ENCODE results near the gene KRABD2.
"Not testable (repeated sequence)": the region's sequence is repeated elsewhere in the genome, so short reads cannot be mapped to it uniquely, and the experiment has no call there.

KRABD2 gene

DNA sequence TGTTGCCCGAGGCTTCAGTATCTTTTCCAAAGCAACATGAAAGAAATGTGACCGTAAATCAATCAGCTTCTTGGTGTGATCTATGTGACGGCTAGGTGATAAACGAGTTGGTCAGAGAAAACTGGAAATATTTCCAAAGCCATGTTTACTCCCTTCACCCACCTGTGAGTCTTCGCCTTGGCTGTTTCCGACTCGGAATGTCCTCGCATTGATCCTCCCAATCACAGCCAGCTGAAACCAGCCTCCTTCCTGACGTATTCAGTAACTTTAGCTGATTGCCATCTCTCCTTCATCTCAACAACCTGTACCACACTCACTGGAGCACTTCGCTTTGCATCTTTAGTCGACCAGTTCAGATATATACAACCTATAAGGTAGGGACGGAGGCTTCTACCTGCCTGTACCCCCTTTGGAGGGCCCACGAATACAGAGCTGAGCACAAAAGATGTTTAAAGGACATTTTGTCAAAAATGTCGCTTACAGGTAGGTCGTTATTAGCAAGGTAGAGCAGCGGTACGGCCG is 705 bp downstream of the KRABD2 start:
- Mint-ChIP-seq H3K36me3 (peaks cover 42% of the 10 kb centered on the region), H3K9me3 (no peaks in the 10 kb centered on the region), H3K27ac (peak overlapping the region; percentile 77), H3K27me3 (no peaks in the 10 kb centered on the region), H3K4me1 (ENCODE audit: low read depth) (peaks cover 47% of the 10 kb centered on the region), H3K4me3 (peak overlapping the region; percentile 90)
- DNase-seq, result no peak
- ChIA-PET CTCF (interaction anchor here (1.0 to 2.2 kb wide), 8 partner anchors 8 to 370 kb away, joined by 3 to 10 read pairs (median 4); partner anchors contain the start of gene SLC25A35), POLR2A (interaction anchor here (0.6 to 1.4 kb wide), 4 partner anchors 16 to 238 kb away, joined by 3 to 5 read pairs (median 4); partner anchors contain the start of genes AURKB and NDEL1)
- intact Hi-C loops (cut with micrococcal nuclease), result no loop called here

GRCh38 chr17:8373856-8374255 is 2.6 kb downstream of the KRABD2 start:
- H3K27me3 Mint-ChIP-seq; H3K9me3 Mint-ChIP-seq; POLR2A ChIA-PET; H3K4me3 Mint-ChIP-seq; DNase-seq; H3K27ac Mint-ChIP-seq; CTCF ChIA-PET; intact Hi-C loops (cut with micrococcal nuclease): not testable (repeated sequence)
- H3K4me1 Mint-ChIP-seq (ENCODE audit: low read depth), result peaks cover 30% of the 10 kb centered on the region
- H3K36me3 Mint-ChIP-seq, result peaks cover 30% of the 10 kb centered on the region

GRCh38 chr17:8372422-8372821 is 4.1 kb downstream of the KRABD2 start:
- POLR2A ChIA-PET, result no interaction called here
- Mint-ChIP-seq H3K9me3 (no peaks in the 10 kb centered on the region), H3K36me3 (peaks cover 21% of the 10 kb centered on the region), H3K27me3 (no peaks in the 10 kb centered on the region), H3K4me3 (no peak overlapping the region), H3K27ac (no peak overlapping the region), H3K4me1 (ENCODE audit: low read depth) (peaks cover 17% of the 10 kb centered on the region)
- DNase-seq, result no peak
- intact Hi-C loops (cut with micrococcal nuclease), result no loop called here
- CTCF ChIA-PET, result interaction anchor here (1.0 kb wide), 1 partner anchor 11 kb away, joined by 3 read pairs; no protein-coding TSS in a partner anchor

DNA sequence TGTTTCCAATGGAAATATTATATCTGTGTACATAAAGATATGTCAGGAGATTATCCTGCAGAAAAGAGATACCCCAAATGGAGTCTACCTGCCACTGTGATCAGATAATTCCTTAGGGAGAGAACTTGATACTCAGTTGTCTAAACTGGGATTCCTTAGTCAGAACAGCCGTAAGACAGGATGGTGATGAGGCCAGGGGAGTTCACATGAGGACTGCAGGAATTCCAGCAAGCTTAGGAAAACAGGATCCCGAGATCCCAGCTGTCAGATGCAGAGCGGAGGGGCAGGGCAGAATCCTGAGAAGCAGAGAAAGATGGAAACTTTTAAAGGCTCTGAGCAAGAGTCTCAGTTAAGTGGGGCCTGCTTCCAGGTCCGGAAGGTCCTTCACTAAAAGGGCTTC is 4.7 kb downstream of the KRABD2 start:
- H3K36me3 Mint-ChIP-seq, result peaks cover 15% of the 10 kb centered on the region
- H3K4me3 Mint-ChIP-seq, result no peak overlapping the region
- intact Hi-C loops (cut with micrococcal nuclease), result no loop called here
- H3K27ac Mint-ChIP-seq, result no peak overlapping the region
- peaks cover 11% of the 10 kb centered on the region for H3K4me1 Mint-ChIP-seq (ENCODE audit: low read depth)
- POLR2A ChIA-PET, result no interaction called here
- CTCF ChIA-PET, result interaction anchor here (0.6 to 1.0 kb wide), 2 partner anchors 12 to 14 kb away, joined by 3 read pairs; no protein-coding TSS in a partner anchor
- DNase-seq, result no peak
- no peaks in the 10 kb centered on the region for H3K27me3 Mint-ChIP-seq
- no peaks in the 10 kb centered on the region for H3K9me3 Mint-ChIP-seq

DNA sequence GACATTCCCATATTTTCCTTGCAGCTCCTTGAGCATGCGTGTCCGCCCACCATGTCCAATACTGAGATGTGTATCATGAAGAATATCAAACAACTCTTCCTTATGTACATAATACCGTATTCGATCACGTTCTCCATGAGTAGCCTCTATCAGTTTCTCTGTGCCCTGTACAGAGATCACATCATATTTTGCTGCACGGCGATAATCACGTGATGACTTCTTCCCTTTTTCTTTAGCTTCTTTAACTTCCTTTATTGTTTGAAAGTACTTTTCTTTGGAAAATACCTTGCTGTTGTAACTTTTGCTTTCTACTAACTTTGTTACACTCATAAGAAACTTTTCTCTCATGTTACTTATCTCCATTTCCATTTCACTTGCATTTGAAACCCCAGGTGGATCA is 6.6 kb downstream of the KRABD2 start:
- intact Hi-C loops (cut with micrococcal nuclease), result no loop called here
- CTCF ChIA-PET, result interaction anchor here (0.8 kb wide), 1 partner anchor 14 kb away, joined by 3 read pairs; no protein-coding TSS in a partner anchor

GRCh38 chr17:8368193-8368592 is 8.3 kb downstream of the KRABD2 start:
- no peak for DNase-seq
- Mint-ChIP-seq H3K36me3 (peaks cover 13% of the 10 kb centered on the region), H3K9me3 (no peaks in the 10 kb centered on the region), H3K27me3 (no peaks in the 10 kb centered on the region), H3K4me3 (no peak overlapping the region), H3K4me1 (ENCODE audit: low read depth) (no peaks in the 10 kb centered on the region), H3K27ac (no peak overlapping the region)
- ChIA-PET CTCF (interaction anchor here (1.2 kb wide), 1 partner anchor 9 kb away, joined by 3 read pairs; no protein-coding TSS in a partner anchor), POLR2A (no interaction called here)
- intact Hi-C loops (cut with micrococcal nuclease), result no loop called here

More for the DNA sequence above, 6.6 kb downstream of the KRABD2 start:
- Mint-ChIP-seq H3K4me3 (no peak overlapping the region), H3K4me1 (ENCODE audit: low read depth) (no peaks in the 10 kb centered on the region), H3K27me3 (no peaks in the 10 kb centered on the region), H3K36me3 (peaks cover 13% of the 10 kb centered on the region), H3K9me3 (no peaks in the 10 kb centered on the region), H3K27ac (no peak overlapping the region)
- POLR2A ChIA-PET, result no interaction called here
- no peak for DNase-seq

DNA sequence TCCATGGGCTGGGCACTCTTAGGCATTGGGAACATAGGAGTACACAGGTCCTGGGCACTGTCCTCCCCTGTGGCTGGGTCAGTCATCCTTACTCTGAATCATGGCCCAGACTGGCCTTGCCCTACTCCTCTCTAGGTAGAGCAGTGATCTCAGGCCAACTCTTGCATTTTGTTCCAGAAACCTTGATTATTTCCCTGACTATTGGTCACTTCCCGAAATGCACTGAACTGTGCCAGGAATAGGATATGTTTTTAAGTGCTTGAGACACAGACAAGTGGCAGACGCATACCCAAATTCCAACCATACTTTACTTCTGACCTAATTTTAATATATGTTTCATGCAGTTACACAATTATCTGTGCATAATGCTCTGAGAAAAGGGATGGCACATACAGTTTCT is 10.3 kb downstream of the KRABD2 start:
- H3K36me3 Mint-ChIP-seq, result peaks cover 12% of the 10 kb centered on the region
- CTCF ChIA-PET, result no interaction called here
- no peaks in the 10 kb centered on the region for H3K9me3 Mint-ChIP-seq
- no peak overlapping the region for H3K27ac Mint-ChIP-seq
- no peak overlapping the region for H3K4me3 Mint-ChIP-seq
- POLR2A ChIA-PET, result no interaction called here
- H3K27me3 Mint-ChIP-seq, result no peaks in the 10 kb centered on the region
- no peaks in the 10 kb centered on the region for H3K4me1 Mint-ChIP-seq (ENCODE audit: low read depth)
- intact Hi-C loops (cut with micrococcal nuclease), result no loop called here
- no peak for DNase-seq

- CTCF ChIA-PET, result no interaction called here
- H3K36me3 Mint-ChIP-seq, result peaks cover 11% of the 10 kb centered on the region
- POLR2A ChIA-PET, result no interaction called here
- no peak overlapping the region for H3K4me3 Mint-ChIP-seq
- H3K4me1 Mint-ChIP-seq (ENCODE audit: low read depth), result no peaks in the 10 kb centered on the region
- no peaks in the 10 kb centered on the region for H3K9me3 Mint-ChIP-seq
- no peaks in the 10 kb centered on the region for H3K27me3 Mint-ChIP-seq
- DNase-seq, result no peak
- H3K27ac Mint-ChIP-seq, result no peak overlapping the region
- intact Hi-C loops (cut with micrococcal nuclease), result no loop called here
Observed at GRCh38 chr17:8365143-8365542, 11.4 kb downstream of the KRABD2 start.

- CTCF ChIA-PET, result no interaction called here
- no peaks in the 10 kb centered on the region for H3K27me3 Mint-ChIP-seq
- intact Hi-C loops (cut with micrococcal nuclease), result no loop called here
- H3K36me3 Mint-ChIP-seq, result no peaks in the 10 kb centered on the region
- no peaks in the 10 kb centered on the region for H3K9me3 Mint-ChIP-seq
- H3K4me1 Mint-ChIP-seq (ENCODE audit: low read depth), result peaks cover 5% of the 10 kb centered on the region
- no peak for DNase-seq
- H3K4me3 Mint-ChIP-seq, result no peak overlapping the region
- no peak overlapping the region for H3K27ac Mint-ChIP-seq
- POLR2A ChIA-PET, result no interaction called here
Observed at GRCh38 chr17:8362651-8363332, 13.7 kb downstream of the KRABD2 start.

GRCh38 chr17:8360751-8361150 is 15.8 kb downstream of the KRABD2 start:
- no peak for DNase-seq
- Mint-ChIP-seq H3K4me3 (no peak overlapping the region), H3K27me3 (no peaks in the 10 kb centered on the region), H3K9me3 (no peaks in the 10 kb centered on the region), H3K27ac (no peak overlapping the region), H3K4me1 (ENCODE audit: low read depth) (peaks cover 5% of the 10 kb centered on the region), H3K36me3 (no peaks in the 10 kb centered on the region)
- ChIA-PET CTCF (no interaction called here), POLR2A (no interaction called here)
- intact Hi-C loops (cut with micrococcal nuclease), result no loop called here

DNA sequence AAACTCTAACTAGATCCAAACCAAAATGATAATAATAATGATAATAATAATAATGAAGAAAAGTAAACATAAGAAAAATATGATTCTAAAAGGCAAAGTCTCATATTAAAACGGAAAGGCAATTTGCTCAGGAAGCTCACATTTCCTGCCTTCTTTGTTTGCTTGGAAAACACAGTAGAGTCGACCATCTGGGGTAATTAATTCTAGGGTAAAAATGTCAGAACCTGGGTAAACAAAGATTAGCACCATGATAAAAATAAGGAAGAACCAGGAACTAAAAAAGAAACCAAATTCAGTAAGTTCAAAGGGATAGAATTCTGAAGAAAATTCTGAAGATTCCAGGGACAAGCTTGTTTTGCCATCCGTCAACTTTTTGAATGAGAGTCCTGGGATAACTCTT is 16.2 kb downstream of the KRABD2 start:
- H3K27me3 Mint-ChIP-seq, result no peaks in the 10 kb centered on the region
- ChIA-PET POLR2A (no interaction called here), CTCF (no interaction called here)
- no peak overlapping the region for H3K4me3 Mint-ChIP-seq
- no peak overlapping the region for H3K27ac Mint-ChIP-seq
- H3K36me3 Mint-ChIP-seq, result no peaks in the 10 kb centered on the region
- peaks cover 5% of the 10 kb centered on the region for H3K4me1 Mint-ChIP-seq (ENCODE audit: low read depth)
- no peak for DNase-seq
- intact Hi-C loops (cut with micrococcal nuclease), result no loop called here
- H3K9me3 Mint-ChIP-seq, result no peaks in the 10 kb centered on the region

DNA sequence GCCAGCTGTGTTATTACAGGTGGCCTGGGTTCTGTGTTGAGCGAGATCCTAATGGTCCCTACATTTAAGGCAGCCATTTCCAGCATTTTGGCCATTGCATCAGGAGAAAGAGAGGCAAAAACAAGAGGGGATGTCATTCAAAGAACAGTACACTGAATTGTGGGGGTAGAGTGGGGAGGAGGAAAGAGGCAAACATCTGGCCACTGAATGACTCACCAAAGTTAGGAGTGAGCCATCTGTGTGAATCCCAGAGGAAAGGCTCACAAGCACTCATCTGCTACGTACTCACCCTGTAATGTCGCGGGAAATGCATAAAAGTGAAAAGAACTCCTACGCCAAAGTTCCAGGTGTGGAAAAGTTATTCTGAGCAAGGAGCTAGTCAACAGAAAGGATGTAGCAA is 16.7 kb downstream of the KRABD2 start:
- H3K4me3 Mint-ChIP-seq, result no peak overlapping the region
- no peak overlapping the region for H3K27ac Mint-ChIP-seq
- ChIA-PET CTCF (no interaction called here), POLR2A (no interaction called here)
- no peaks in the 10 kb centered on the region for H3K9me3 Mint-ChIP-seq
- H3K36me3 Mint-ChIP-seq, result no peaks in the 10 kb centered on the region
- H3K27me3 Mint-ChIP-seq, result no peaks in the 10 kb centered on the region
- peaks cover 5% of the 10 kb centered on the region for H3K4me1 Mint-ChIP-seq (ENCODE audit: low read depth)
- intact Hi-C loops (cut with micrococcal nuclease), result no loop called here
- DNase-seq, result no peak

GRCh38 chr17:8357910-8358309 is 18.6 kb downstream of the KRABD2 start:
- Mint-ChIP-seq H3K4me3 (no peak overlapping the region), H3K27me3 (no peaks in the 10 kb centered on the region), H3K9me3 (no peaks in the 10 kb centered on the region), H3K27ac (no peak overlapping the region), H3K36me3 (no peaks in the 10 kb centered on the region), H3K4me1 (ENCODE audit: low read depth) (peaks cover 5% of the 10 kb centered on the region)
- DNase-seq, result no peak
- ChIA-PET POLR2A (no interaction called here), CTCF (no interaction called here)
- intact Hi-C loops (cut with micrococcal nuclease), result no loop called here

All from activated CD4-positive, alpha-beta memory T cell treated with anti-CD3 and anti-CD28 coated beads for 36 hours (primary cell).